Esophagus mucosa (tissue), 1 donor: ENCODE measurements around the gene IWS1. TPM values are rescaled to one million over a fixed set of nuclear protein-coding genes. Genes with fewer than 3 reads are reported as not detected.
"Not testable (repeated sequence)": the region's sequence is repeated elsewhere in the genome, so short reads cannot be mapped to it uniquely, and the experiment has no call there.

ENCODE experiments used
- ATAC-seq: fragments of 200-7000 bp; cut with Tn5 transposase; one replicate; pipeline ENCODE4 v1.9.1; 2020
- total RNA-seq: library from RNA; stranded (reverse); gene quantifications from one replicate; pipeline ENCODE4 v1.2.4, GENCODE V29; 2023
- donor health status: DM: yes; HTN: yes; CAD: no.

Gene IWS1
- total RNA-seq, 1 donor from 2014 or later: 17.7 TPM

- peak; percentile 44 for ATAC-seq
Measured at GRCh38 chr2:127527001-127527804, 914 bp upstream of the IWS1 start.

- peak; percentile 19 for ATAC-seq
Measured at GRCh38 chr2:127525691-127526131, 578 bp downstream of the IWS1 start.

DNA sequence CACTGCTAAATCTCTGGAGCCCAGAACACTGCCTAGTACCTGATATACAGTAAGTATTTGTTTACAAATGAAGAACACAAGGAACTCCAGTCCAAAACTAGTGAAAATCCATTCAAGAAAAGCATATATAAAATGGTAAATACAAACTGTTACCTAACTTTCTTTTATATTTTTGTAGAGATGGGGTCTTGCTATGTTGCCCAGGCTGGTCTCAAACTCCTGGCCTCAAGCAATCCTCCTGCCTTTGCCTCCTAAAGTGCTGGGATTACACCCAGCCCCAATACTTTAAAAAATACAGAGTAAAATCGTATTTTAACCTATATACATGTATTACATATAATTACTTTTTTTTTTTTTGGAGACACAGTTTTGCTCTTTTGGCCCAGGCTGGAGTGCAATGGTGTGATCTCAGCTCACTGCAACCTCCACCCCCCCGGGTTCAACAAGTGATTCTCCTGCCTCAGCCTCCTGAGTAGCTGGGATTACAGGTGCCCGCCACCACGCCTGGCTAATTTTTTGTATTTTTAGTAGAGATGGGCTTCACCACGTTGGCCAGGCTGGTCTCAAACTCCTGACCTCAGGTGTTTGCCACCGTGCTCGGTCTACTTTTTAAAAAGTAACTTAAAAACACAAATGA, 2.0 kb downstream of the IWS1 start:
- not testable (repeated sequence) for ATAC-seq

DNA sequence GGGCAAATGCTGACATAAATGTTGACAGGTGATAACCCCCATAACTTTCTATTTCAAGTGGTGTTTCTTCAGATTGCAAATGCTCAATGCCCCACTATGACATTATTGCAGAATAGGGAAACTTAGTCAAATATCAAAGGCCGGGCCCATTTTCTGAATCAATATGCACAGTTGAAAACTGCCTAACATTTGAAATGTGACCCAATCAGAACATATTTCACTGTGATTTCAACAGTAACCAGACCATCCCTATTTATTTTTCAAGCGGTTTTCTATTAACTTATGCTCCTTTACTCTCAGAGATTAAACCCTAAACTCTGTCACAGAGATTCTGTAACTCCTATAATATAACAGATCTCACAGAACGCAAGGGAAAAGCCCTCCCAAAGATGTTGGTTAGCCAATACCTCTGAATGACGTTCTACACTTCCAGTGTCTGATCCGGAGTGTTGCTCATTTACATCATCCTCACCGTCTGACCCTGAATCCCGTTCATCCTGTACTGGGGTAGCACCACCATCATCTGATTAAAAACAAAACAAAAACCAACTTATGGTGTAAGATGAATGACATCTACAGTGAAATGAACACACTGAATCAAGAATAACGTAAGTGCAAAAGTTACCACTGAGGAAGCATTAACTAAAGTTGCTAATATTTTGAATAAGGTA, 2.9 kb downstream of the IWS1 start:
- ATAC-seq: no peak

DNA sequence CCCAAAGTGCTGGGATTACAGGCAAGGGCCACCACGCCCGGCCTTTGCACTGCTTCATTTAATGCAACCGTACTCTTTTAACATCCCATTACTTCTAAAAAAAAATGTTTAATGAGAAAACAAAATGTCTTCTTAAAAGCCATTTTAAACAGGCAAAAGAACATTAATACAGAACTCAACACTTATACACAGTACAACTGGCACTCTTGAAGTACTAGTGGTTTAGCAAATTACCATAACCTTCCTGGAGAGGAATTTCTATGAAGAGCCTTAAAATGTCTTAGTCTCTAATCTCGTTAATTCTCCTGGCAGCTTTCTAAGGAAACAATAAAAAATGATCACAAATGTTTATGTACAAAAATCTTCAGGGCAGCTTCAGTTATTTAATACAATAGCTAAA, 5.9 kb downstream of the IWS1 start:
- no peak for ATAC-seq

- no peak for ATAC-seq
Measured at GRCh38 chr2:127517465-127517864, 8.8 kb downstream of the IWS1 start.

DNA sequence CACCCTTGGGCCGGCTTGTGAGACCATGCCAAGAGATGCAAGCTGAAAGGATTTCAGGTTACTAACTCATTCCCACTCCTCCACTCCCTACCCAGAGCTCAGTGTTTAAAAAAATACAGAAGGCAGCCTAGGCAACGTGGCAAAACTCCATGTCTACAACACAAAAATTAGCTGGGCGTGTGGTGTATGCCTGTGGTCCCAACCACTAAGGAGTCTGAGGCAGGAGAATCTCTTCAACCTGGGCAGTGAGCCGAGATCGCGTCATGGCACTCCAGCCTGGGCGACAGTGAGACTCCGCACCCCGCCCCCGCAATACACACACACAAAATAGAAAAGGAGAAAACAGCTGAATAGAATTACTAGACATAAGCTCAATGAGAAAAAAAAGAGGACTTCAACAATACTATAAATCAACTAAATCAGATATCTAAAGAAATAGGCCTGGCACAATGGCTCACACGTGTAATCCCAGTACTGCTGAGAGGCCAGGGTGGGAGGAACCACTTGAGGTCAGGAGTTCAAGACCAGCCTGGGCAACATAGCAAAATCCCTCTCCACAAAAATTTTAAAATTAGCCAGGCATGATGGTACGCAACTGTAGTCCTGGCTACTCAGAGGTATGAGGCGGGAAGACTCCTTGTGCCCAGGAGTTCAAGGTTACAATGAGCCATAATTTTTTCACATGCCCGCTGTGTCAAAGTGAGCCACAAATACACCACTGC, 10.1 kb downstream of the IWS1 start:
- no peak for ATAC-seq

DNA sequence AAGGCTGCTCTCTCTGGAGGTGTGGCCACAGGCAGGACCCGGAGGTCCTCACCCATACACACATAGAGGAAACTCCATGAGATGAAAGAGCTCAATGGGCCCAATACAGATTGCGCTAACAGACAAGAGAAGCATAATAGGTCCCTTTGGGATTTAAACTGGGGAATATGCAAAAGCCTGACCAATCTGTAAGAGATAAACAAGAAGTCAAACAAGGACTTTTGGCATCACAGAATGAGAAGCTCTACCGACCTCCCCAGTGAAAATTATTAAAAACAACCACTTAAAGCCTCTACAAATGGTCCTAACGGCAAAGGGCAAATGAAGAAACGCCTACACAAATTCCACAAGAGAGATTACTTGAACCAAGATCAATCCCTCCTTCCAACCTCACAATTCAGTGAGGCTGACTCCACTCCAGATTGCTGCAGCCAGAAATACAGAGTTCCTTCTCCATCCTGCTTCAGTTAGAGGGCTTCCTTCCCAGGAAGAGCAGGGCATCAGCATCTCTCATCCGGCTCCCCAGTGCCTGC, 10.8 kb downstream of the IWS1 start:
- ATAC-seq: no peak

- ATAC-seq: no peak
Measured at GRCh38 chr2:127514485-127514884, 11.8 kb downstream of the IWS1 start.

DNA sequence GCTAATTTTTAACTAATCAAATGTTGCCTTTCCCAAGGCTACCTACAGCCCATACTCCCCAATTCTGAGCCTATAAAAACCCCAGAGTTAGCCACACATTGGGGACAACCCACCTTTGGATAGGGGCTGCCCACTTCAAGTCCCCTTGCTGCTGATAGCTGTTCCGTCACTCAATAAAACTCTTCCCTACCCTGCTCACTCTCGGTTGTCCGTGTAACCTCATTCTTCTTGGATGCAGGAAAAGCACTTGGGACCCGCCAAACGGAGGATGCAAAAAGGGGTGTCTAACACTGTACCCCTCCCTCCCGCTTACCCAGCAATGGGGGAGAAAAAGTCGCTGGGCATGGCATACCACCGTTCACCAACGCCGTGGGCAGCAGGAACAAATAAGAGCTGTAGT, 12.2 kb downstream of the IWS1 start:
- peak; percentile 13 for ATAC-seq

- no peak for ATAC-seq
Measured at GRCh38 chr2:127512362-127512761, 13.9 kb downstream of the IWS1 start.

GRCh38 chr2:127511917-127512316, 14.4 kb downstream of the IWS1 start:
- ATAC-seq: no peak

DNA sequence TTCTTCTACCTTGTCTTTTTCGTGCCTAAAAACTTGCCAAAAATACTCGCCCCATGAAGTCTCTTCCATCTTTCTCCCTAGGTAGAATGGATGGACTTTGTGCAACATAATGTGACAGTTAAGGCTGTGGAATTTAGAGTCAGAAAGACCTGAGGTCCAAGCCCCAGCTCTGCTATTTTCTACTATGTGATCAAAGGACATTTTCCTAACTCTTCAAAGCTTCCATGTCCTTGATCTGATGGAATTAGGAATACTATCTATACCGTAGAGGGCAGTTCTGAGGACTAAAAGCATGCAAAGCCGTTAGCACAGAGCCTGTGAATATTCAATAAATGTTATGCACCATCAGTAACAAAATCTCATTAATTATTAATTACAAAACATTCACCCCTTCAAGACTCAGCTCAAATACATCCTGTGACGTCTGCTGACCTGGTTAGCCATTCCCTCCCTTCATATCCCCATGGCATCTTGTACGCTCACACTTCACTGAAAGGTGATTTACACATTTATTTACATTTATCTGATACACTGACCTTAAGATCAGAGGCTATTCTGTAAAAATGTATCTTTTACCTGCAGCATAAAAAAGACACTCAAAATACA, 15.1 kb downstream of the IWS1 start:
- ATAC-seq: no peak

GRCh38 chr2:127510073-127510472, 16.2 kb downstream of the IWS1 start:
- ATAC-seq: no peak

GRCh38 chr2:127508631-127509034, 17.7 kb downstream of the IWS1 start:
- ATAC-seq: peak; percentile 98

GRCh38 chr2:127508023-127508630, 18.2 kb downstream of the IWS1 start:
- ATAC-seq: peak; percentile 27

GRCh38 chr2:127506510-127506909, 19.8 kb downstream of the IWS1 start:
- ATAC-seq: no peak

- ATAC-seq: no peak
Measured at GRCh38 chr2:127504552-127505430, 21.5 kb downstream of the IWS1 start.

DNA sequence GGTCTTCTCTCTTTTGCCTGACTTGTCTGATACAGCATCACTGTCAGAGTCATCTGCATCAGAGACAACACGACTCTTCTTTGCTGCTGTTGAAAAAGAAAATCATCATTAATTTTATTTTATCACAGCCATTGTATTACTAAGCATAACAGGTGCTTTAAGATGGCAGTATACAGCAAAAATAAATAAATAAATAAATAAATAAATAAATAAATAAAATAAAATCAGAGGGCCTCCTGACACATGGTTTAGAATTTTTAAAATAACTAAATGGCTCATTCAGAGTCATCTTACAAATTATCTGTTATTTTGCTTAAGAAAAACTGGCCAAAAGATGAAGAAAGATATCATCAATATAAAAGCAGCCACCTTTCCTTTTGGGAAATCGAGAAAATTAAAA, 22.8 kb downstream of the IWS1 start:
- no peak for ATAC-seq

DNA sequence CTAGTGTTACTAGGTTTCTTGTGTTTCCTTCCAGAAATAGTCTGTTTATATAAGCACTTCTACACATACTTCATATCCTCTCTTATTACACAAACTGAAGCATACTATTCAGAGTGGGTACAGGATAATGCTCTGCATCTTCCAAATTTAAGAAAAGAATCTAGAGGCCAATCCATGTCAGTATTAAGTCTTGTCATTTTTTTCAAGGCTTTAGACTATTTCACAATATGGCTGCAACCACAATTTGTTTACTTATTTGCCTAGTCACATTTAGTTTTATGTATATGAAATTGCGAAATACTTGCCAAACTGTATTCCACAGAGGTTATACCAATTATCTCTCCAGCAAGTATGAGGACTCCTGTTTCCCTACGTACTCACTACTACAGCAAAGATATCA, 27.9 kb downstream of the IWS1 start:
- ATAC-seq: no peak

DNA sequence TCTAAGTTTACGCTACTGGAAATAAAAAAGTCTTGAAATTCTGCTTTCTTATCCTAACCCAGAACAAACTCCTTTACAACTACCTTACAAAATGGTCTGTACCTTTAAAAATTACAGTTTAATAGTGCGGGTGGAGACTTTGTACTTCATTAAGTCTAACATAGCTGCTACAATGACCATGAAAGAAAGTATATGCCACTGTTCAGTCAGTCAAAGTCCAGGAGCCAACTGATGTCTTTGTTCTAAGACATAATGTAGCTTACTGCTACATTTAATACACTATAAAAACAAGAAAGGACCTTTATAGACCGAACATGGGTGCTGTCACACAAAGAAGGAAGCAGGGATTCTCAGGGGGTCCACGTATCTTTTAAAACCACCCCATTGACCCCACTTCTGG, 36.0 kb downstream of the IWS1 start:
- ATAC-seq: no peak
